GM21390 (cell line): ENCODE measurements around the gene LIN7B.
"Not testable (repeated sequence)": the region's sequence is repeated elsewhere in the genome, so short reads cannot be mapped to it uniquely, and the experiment has no call there.

Experiments
- ATAC-seq: cut with Tn5 transposase; IDR thresholded peaks from one replicate; pipeline ENCODE4 v1.9.1; 2021; ENCODE audit not compliant: unreplicated experiment

Gene LIN7B

DNA sequence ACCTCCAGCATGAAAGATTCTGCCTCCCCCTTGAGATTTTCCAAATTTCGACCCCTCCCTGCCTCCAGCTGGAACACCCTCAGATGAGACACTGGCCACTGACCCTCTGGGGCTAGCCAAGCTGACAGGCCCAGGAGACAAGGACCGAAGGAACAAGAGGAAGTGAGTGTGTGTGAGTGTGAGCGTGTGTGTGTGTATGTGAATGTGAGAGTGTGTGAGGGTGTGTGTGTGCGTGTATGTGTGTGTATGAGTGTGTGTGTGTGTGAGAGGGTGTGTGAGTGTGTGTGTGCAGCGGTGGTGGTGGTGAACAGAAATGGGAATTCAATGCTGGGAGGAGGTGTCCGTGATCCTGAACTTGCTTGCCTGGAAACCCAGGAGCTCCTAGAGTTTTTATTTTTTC, 27.2 kb downstream of the LIN7B start:
- ATAC-seq, result no peak

DNA sequence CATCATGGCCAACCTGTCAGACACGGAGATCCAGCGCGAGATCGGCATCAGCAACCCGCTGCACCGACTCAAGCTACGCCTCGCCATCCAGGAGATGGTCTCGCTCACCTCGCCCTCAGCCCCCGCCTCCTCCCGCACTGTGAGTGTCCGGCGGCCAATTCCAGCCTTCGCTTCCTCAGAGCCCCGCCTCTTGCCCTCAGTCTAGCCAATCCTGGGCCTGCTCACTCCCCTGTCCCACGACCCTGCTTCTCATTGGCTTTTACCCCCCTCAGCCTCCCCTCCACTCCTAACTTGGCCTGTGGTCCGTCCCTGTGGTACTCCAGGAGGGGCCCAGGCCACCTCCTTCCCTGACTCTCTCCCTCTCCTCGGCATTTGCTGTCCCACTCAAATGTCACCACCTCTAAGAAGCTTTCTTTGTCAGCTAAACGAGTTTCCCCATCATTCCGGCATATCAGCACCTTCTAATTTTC, 28.7 kb downstream of the LIN7B start:
- no peak for ATAC-seq

DNA sequence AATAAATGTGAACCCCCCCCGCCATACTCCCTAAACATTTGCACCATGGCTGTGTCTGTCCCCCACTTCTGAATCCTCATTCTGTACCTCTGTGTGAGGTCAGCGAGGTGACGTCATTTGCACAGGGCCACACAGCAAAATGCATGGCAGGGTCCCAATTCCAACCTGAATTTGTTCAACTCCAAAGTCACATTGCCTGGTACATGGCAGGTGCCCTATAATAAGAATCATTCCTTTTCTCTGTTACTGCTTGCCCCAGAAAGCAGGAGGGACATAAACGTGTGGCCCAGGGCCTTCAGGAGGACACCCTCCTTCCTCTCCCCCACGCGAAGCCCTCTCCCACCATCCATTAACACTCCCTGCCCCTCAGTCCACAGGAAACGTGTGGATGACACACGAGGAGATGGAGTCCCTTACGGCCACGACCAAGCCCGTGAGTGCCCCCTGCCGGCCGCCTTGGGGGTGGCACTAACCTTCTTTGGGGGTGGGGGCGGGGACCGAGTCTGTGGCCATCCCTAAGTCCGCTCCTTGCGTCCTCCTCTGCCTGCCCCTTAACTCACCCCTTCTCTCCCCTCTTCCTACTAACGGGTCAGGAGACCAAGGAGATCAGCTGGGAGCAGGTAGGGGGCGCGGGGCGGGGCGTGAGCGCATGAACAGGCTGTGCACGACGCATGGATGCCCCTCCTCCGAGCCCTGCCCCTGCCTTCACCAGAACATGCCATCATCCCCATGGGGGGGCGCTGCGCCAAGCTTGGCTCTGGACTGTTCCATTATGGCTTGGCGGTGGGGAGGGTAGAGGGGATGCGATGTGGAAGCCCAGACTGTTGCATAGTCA, 31.6 kb downstream of the LIN7B start:
- ATAC-seq, result no peak

DNA sequence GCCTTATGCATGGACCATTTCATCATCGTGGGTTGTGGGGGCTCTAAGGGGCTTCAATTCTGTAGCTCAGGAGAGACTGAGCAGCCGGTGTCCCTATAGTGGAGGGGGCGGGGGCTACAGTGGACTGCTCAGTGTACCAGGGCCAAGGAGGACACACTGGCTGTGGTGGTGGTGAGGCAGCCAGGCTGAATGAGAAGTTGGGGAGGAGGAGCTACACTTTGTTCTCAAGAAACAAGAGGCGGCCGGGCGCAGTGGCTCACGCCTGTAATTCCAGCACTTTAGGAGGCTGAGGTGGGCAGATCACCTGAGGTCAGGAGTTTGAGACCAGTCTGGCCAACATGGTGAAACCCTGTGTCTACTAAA, 32.2 kb downstream of the LIN7B start:
- ATAC-seq, result not testable (repeated sequence)

DNA sequence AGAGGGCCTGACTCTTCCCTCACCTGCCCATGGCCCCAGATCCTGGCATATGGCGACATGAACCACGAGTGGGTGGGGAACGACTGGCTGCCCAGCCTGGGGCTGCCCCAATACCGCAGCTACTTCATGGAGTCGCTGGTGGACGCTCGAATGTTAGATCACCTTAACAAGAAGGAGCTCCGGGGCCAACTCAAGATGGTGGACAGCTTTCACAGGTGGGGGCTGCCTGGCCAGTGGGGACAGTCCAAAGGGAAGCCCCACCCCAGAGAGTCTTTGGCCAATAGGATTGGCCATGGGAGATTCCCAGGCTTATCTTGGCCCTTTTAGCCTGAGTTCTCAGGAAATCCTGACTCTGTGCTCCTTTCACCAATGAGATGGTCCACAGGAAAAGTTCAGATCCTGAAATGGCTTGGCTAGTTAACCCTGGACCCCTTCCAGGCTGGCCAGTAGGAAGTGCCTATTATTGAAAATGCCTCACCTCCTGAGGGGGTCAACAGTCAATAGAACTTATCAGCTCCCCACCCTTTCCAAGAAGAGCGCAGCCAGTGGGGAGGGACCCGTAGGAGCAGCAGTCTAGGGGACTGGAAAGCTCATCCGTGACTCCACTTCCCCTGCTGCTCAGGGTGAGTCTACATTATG, 34.0 kb downstream of the LIN7B start:
- no peak for ATAC-seq

DNA sequence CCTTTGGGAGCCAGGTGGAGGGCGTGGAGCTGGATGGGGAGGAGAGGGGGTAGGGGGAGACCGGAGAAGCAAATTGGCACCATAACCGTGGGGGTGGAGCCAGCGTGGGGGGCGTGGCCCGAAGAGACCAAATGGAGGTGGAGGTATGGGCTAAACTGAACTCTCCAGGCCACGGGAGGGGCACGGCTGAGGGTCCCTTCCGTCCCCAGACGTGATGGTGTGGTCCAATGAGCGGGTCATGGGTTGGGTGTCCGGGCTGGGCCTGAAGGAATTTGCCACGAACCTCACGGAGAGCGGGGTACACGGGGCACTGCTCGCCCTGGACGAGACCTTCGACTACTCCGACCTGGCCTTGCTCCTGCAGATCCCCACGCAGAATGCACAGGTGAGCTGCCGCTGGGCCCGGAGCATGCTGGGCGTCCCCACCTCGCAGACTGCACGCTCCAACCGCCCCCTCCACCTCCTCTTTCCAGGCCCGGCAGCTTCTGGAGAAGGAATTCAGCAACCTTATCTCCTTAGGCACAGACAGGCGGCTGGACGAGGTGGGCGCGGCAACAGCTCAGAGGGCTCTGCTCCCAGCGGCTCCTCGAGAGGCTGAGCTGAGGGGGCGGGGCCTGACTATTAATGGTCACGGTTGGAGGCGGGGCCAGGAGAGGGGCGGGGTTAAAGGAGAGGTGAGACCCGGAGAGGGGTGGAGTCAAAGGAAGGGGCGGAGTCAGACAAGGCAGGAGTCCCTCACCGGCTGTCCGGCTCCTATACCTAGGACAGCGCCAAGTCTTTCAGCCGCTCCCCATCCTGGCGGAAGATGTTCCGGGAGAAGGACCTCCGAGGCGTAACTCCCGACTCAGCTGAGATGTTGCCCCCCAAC, 34.8 kb downstream of the LIN7B start:
- ATAC-seq, result no peak

DNA sequence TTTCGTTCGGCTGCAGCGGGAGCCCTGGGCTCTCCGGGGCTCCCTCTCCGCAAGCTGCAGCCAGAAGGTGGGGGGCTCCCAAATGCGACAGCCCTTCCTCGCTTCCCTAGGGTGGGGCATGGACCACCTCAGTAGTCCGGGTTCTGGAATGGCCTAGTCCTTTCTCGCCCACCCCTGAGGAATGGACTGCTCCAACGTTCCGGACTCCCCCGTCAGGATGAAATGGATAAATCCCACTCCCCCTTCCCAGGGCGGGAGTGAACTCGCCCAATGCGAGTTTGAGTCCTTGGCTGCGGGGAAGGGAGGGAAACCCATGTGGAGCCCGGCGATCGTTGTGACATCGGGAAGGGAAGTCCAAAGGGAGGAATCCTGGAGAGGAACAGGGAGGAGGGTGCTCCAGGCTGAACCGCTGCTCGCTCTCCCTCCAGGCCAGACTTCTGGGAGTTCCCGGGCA, 35.5 kb downstream of the LIN7B start:
- ATAC-seq, result no peak

DNA sequence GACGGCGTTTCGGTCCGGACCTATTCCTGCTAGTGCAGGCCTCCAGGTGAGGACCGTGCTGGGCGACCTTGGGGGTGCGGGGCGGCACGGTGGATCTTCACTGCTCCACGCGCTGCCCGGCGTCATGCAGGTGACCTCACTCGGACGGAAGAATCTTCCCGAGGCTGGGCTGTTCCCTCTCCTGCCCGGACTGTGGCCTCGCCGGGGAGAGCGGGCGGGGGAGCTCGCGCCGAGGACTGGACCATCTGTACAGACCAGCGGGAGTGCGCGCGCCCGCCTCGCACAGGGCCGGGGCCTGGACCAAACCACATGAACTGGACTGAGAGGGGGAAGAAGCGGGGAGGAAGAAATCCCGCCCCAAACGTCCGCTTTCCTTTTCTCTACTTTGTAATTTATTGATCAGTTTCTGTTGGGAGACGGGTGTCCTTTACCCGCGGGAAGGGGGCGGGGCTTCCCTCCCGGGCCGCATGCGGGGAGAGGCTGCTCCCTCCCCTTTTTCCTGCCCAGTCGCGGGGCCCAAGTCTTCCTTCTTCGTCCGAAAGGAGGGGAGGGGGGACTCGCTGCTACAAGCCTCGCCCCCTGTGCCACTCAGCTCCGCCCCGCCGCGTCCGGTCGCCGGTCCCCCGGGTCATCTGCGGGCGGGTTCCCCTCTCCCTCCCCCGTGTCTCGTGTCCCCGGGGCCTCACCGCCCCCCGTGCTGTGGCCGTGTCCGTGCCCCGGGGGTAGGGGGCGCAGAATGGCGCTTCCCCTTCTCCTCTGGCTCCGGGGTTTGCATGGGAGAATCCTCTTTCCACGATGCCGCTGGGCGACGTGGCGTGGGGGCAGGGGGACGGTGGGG, 36.2 kb downstream of the LIN7B start:
- no peak for ATAC-seq

DNA sequence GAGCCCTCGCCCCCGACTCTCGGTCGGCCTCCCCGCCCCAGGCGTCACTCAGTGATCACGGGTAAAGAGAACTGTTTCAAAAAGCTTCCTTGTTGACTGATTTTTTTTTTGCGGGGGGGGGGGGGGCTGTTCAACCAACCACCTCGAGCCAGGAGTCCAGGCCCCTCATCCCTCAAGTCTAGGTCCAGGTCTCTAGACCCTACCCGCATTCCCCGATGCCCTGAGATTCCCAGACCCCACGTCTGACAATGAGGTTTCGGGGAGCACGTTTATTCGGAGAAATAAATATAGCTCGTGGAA, 36.7 kb downstream of the LIN7B start:
- ATAC-seq, result no peak

DNA sequence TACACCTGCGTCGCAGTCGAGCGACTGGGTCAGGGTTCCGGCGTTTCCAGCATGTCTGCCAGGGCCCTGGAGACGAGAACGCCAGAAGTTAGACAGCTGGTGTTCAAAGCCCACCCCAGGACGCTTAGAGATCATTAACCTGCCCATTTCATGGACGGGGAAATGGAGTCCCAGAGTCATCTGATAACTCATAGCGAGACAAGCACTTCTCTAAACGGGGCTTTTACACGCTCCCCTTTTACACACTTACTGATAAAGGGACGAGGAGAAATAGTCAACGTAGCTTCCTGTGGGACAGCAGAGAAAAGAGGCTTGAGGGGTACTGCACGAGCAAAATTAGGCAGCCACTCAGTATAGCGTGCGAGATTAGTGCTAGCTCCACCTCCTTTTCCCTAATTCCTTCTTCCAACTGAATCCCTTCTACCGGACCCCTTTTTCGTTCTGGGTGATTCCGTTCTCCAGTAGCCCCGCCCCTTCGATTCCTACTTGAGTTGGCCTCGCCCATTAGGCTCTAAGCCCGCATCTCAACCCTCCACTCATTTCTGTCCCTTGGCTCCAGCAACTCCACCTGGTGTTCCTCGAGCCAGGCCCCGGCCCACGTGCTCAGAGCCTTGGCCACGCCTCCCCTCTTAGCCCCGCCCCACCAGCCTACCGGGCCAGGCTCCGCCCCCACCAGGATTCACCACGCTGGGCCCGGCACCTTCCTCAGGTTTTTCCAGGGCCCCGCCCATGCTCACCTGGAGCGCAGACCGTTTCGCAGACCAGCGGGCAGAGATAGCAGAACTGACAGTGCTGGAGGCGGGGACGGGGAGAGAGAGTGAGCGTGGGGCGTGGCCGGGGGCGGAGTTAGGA, 37.3 kb downstream of the LIN7B start:
- ATAC-seq, result no peak

DNA sequence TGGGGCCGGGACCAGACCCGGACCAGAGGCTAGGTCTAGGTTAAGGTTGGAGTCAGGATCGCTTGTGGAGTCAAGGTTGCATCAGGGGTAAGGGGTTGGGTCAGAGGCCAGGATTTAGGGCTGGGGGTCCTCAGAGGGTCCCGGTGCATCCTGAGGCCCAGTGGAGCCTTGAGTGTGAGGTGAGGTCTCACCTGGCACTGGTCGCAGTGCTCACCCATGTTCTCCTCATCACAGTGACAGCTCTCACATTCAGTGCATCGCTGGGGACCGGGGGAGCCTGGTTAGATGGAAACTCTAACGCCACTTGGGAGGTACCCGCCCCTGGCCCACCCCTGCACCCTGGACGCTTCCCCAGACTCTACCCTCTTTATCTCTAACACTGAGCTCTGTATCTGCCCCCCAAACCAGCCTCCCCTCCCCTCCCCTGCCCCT, 38.0 kb downstream of the LIN7B start:
- no peak for ATAC-seq

DNA sequence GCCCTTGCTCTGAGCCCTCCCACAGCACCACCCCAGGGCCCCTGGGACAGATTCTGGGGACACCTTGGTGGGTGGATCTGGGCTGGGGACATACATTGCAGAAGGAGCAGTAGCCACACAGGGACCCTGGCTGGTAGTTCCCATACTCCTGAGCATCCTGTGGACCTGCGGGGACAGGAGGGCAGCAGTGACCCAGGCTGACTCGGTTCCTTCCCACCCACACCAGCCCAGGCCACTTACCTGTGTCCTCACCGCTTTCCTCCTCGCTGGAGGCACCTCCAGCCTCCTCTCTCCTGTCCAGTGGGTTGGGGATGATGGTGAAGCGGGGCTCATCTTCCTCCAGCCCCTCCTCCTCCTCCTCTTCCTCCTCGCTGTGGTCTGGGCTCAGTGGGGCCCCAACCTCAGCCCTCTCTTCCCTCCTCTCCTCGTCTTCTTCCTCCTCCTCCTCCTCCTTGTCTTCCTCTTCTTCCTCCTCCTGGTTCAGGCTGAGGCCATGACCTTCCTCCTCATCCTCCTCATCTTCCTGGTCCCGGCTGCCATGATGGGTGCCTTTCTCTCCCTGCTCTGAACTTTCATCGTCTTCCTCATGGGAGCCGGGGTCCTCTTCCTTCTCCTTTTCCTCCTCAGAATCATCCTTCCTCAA, 39.1 kb downstream of the LIN7B start:
- no peak for ATAC-seq

DNA sequence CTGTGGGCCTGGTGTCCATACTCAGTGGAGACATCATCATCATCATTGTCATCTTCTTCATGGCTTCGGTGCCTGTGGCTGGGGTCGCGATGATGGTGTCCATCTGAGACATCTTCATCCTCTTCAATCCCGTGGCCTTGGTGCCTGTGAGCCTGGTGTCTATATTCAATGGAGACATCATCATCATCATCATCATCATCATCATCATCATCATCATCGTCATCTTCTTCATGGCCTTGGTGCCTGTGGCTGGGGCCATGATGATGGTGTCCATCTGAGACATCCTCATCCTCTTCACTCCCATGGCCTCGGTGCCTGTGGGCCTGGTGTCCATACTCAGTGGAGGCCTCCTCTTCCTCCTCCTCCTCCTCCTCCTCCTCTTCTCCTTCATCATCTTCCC, 40.1 kb downstream of the LIN7B start:
- no peak for ATAC-seq

DNA sequence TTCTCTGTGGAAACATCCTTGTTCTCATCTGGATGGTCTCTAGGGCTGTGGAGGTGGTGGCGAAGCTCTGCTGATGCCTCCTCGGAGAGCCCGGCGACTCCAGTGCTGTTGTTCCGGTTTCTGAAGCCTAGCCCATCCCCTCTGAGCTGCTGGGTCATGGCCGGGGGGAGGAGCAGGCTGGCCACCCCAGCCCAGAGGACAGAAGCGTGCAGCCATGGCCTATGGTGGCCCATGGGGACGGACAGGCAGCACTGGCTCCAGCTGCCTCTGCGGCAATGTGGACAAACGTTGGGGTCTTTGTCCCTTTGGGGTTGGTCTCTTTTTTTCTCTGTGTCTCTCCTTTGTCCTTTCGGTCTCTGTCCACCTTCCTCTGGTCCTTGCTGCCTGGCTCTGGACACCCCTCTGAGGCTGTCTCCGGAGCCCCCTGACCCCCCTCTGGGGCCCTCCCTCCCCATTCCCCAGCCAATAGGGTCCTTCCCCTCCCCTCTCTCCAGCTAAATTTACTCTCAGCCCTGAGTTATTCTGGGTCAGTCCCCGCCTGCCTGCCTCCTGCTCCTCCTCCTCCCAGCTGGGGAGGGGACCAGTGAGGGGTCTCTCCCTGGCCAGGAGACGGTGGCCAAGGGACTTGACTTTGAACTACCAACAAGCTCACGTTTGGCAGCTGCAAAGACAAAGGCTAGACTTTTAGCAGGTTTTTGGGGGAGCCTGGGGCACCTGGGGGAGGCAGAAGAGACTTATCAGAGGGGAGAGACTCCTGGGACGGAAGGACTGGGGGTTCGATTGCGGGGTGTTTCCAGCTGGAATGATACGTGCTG, 41.0 kb downstream of the LIN7B start, which contains the start of gene HRC:
Gene HRC, minus strand, starts transcription at position 392 of the 815 bp plus-strand sequence. Its CDS starts 159 bp downstream, at position 233.
- no peak for ATAC-seq

DNA sequence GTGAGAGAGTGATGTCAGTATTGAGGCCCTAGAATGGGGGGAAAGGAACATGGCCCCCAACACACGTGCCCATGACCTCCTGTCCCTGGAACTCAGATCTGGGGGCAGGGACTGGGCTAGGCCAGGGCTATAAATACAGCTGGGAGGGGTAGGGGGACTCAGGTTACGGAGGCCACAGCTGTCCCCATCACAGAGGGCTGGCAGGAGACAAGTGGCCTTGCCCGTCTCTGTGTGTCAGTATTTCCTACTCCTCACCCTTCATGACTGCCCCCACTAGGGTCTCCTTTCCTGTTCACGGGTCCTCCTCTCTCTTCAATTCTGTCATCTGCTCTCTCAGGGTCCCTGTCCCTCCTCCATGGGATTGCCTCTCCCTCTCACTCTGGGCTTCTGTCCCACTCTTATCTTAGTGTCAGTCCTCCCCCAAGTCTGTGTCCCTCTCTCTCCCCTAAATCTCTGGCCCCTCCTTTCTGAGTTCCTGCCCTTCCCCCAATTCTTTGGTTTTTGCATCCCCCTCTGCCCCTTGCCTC, 41.7 kb downstream of the LIN7B start:
- ATAC-seq, result no peak

DNA sequence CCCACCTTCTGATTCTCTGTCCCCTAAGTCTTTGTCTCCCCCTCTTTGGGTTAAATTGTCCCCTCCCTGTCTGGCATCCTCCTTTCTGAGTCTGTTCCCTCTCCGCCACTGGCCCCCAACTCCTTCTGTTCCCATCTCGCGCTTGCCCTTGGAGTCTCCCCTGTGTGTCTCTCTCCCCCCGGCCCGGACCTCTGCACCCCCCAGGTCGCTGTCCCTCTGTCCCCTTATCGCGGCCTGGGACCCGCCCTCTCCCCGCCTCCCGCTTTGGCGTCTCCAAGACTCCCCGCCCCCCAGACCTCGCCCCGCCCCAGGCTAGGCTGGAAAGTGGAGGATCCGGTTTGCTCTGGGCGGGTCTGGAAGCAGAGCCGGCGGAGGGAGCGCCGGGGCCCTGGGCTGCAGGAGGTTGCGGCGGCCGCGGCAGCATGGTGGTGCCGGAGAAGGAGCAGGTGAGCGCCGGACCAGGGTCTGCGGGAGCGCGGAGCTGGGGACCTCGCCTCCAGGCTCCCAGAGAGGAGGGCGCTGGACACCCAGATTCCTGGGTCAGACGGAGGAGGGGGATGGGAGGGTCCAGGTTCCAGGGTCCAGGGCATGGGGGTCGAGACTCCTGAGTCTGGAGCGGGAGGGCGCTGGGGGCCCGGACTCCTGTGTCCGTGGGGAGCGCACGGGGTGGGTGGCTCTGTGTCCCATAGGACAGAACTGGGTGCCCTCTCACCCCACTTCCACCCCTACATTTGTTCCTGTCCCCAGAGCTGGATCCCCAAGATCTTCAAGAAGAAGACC, 43.5 kb downstream of the LIN7B start, which contains the start of gene TRPM4:
Gene TRPM4, plus strand, starts transcription at position 348 of the 780 bp plus-strand sequence. Its CDS starts 75 bp downstream, at position 423.
- no peak for ATAC-seq
